AG04449 (cell line): ENCODE measurements around the gene ASF1B.
A peak's percentile ranks its signal among the peaks of the same experiment; 100 is the strongest.

Experiments used
- CTCF ChIA-PET: fragments of 350-600 bp; formaldehyde crosslinking; extraction: SDS; loops from one replicate; lab custom pipeline; 2021; ENCODE audit warnings: antibody characterized with exemption; lab: Yijun Ruan, JAX
- POLR2A ChIA-PET: fragments of 400-600, 350-600 bp; formaldehyde crosslinking; extraction: SDS; loops from one replicate; lab custom pipeline; 2020; ENCODE audit warnings: antibody characterized with exemption, inconsistent platforms; lab: Yijun Ruan, JAX
- DNase-seq: peaks from one replicate; pipeline ENCODE4 v3.0.0-alpha.2; 2010; ENCODE audit warnings: low read depth, low spot score
- H3K4me3 ChIP-seq: 2 replicates; pipeline ENCODE4 v1.5.1; 2011; ENCODE audit warnings: low read depth, mild to moderate bottlenecking, control low read depth, low read length
- CTCF ChIP-seq: IDR thresholded peaks from one replicate; pipeline ENCODE4 v1.5.1; 2011; ENCODE audit warnings: mild to moderate bottlenecking, moderate library complexity, low read length, control low read depth, inconsistent platforms; ENCODE audit not compliant: insufficient read depth; ENCODE audit errors: missing control alignments

The ASF1B gene

GRCh38 chr19:14115756-14116155 is 20.6 kb downstream of the ASF1B start:
- POLR2A ChIA-PET = no interaction called here
- CTCF ChIA-PET = interaction anchor here (0.7 to 3.9 kb wide), 10 partner anchors 10 to 236 kb away, joined by 3 to 28 read pairs (median 3); partner anchors contain the start of genes ASF1B and MISP3
- no peak for TF ChIP-seq CTCF
- no peak for DNase-seq
- H3K4me3 ChIP-seq = no peak overlapping the region; the same call in 1 of the 2 replicates

- no peak for DNase-seq
- POLR2A ChIA-PET = no interaction called here
Observed at GRCh38 chr19:14114854-14115253, 21.5 kb downstream of the ASF1B start.

GRCh38 chr19:14114439-14114838 is 21.9 kb downstream of the ASF1B start:
- DNase-seq = no peak
- POLR2A ChIA-PET = no interaction called here
- no peak overlapping the region for H3K4me3 ChIP-seq

More at GRCh38 chr19:14114854-14115253, 21.5 kb downstream of the ASF1B start:
- CTCF ChIA-PET = interaction anchor here (0.7 to 3.9 kb wide), 13 partner anchors 9 to 242 kb away, joined by 3 to 28 read pairs (median 4); partner anchors contain the start of genes ASF1B and MISP3
- H3K4me3 ChIP-seq = no peak overlapping the region
- peak; percentile 40 for TF ChIP-seq CTCF

GRCh38 chr19:14113762-14114414 is 22.5 kb downstream of the ASF1B start:
- H3K4me3 ChIP-seq = no peak overlapping the region
- CTCF ChIA-PET = interaction anchor here (0.6 to 3.9 kb wide), 12 partner anchors 10 to 241 kb away, joined by 3 to 28 read pairs (median 4); partner anchors contain the start of genes ASF1B and MISP3
- POLR2A ChIA-PET = no interaction called here
- TF ChIP-seq CTCF = no peak
- no peak for DNase-seq

More at GRCh38 chr19:14114439-14114838, 21.9 kb downstream of the ASF1B start:
- TF ChIP-seq CTCF = no peak
- CTCF ChIA-PET = interaction anchor here (0.6 to 3.9 kb wide), 13 partner anchors 11 to 241 kb away, joined by 3 to 28 read pairs (median 4); partner anchors contain the start of genes ASF1B and MISP3

GRCh38 chr19:14112809-14113385 is 23.5 kb downstream of the ASF1B start:
- no peak overlapping the region for H3K4me3 ChIP-seq
- POLR2A ChIA-PET = no interaction called here
- DNase-seq = no peak

More at GRCh38 chr19:14112809-14113385, 23.5 kb downstream of the ASF1B start:
- no peak for TF ChIP-seq CTCF
- CTCF ChIA-PET = interaction anchor here (0.8 to 3.9 kb wide), 6 partner anchors 20 to 235 kb away, joined by 4 to 28 read pairs (median 5); partner anchors contain the start of genes ASF1B and MISP3
